Ishikawa (cell line): ENCODE measurements around the gene SAMD14.

ENCODE experiments used
- CEBPB ChIP-seq: IDR thresholded peaks from 2 replicates; pipeline ENCODE4 v1.6.1; 2012
- EP300 ChIP-seq: IDR thresholded peaks from 2 replicates; pipeline ENCODE4 v1.6.1; 2012; ENCODE audit warnings: borderline replicate concordance
- FOXM1 ChIP-seq: IDR thresholded peaks from 2 replicates; pipeline ENCODE4 v1.6.1; 2012; ENCODE audit warnings: low read depth, borderline replicate concordance
- MAX ChIP-seq: IDR thresholded peaks from 2 replicates; pipeline ENCODE4 v1.6.1; 2012
- RAD21 ChIP-seq: IDR thresholded peaks from 2 replicates; pipeline ENCODE4 v1.6.1; 2012; ENCODE audit warnings: low read depth
- TAF1 ChIP-seq: IDR thresholded peaks from 2 replicates; pipeline ENCODE4 v1.6.1; 2012; ENCODE audit warnings: low read depth, mild to moderate bottlenecking

GRCh38 chr17:50165466-50165865 lies 35.5 kb upstream of the SAMD14 start:
- TF ChIP-seq MAX (no peak), EP300 (no peak), CEBPB (no peak), RAD21 (no peak), FOXM1 (no peak), TAF1 (no peak)
